ENCODE measurements around the gene CRYGB. TPM values are rescaled to one million over a fixed set of nuclear protein-coding genes. Genes with fewer than 3 reads are reported as not detected.

CRYGB gene
- total and polyA plus RNA-seq, 2 experiments from 2014 or later = not detected

- 55 to 56% methylated on average over 11 of the region's 11 CpGs for WGBS, 2 experiments (ENCODE audit: low coverage in 1 of 2, low lambda C conversion rate in 2 of 2, missing lambda C conversion rate in 2 of 2)
- Histone ChIP-seq H2AFZ (no peak overlapping the region), H3K9me3 (ENCODE audit: low read depth) (no peaks in the 10 kb centered on the region), H3K4me3 (no peak overlapping the region), H3K79me2 (ENCODE audit: insufficient read depth) (no peaks in the 10 kb centered on the region), H3K9me2 (ENCODE audit: insufficient read depth) (no peaks in the 10 kb centered on the region), H3K27me3 (replicated peaks; ENCODE audit: insufficient read depth) (no peaks in the 10 kb centered on the region), H3K9ac (no peak overlapping the region), H3K4me2 (ENCODE audit: unreplicated experiment) (no peak overlapping the region), H3K36me3 (ENCODE audit: low read depth) (no peaks in the 10 kb centered on the region), H4K20me1 (ENCODE audit: insufficient read depth) (no peaks in the 10 kb centered on the region), H3K4me1 (ENCODE audit: insufficient read depth) (no peaks in the 10 kb centered on the region), H3F3A (ENCODE audit: insufficient read depth) (no peaks in the 10 kb centered on the region), H3K27ac (no peak overlapping the region)
- no peak for TF ChIP-seq EZH2phosphoT487 (IDR thresholded peaks at IDR 0.05; ENCODE audit: insufficient read depth, low read depth)
- no peak for TF ChIP-seq EZH2 (IDR thresholded peaks at IDR 0.05; ENCODE audit: insufficient read depth, poor library complexity, severe bottlenecking)
- DNase-seq = no peak
- in situ Hi-C loops (cut with MboI) = no loop called here
Measured at GRCh38 chr2:208135794-208136715, 9.9 kb downstream of the CRYGB start.

- H3K9ac ChIP-seq = no peak overlapping the region
- no peak for DNase-seq
- in situ Hi-C loops (cut with MboI) = no loop called here
Measured at GRCh38 chr2:208134928-208135586, 10.9 kb downstream of the CRYGB start.

GRCh38 chr2:208130712-208131110, 15.2 kb downstream of the CRYGB start:
- Histone ChIP-seq H3K27me3 (replicated peaks; ENCODE audit: insufficient read depth) (peaks cover 9% of the 10 kb centered on the region), H3K4me3 (no peak overlapping the region), H3K4me1 (ENCODE audit: insufficient read depth) (no peaks in the 10 kb centered on the region), H3K9ac (no peak overlapping the region), H3F3A (ENCODE audit: insufficient read depth) (no peaks in the 10 kb centered on the region), H4K20me1 (ENCODE audit: insufficient read depth) (no peaks in the 10 kb centered on the region), H3K9me2 (ENCODE audit: insufficient read depth) (no peaks in the 10 kb centered on the region), H3K4me2 (ENCODE audit: unreplicated experiment) (no peak overlapping the region), H2AFZ (no peak overlapping the region), H3K9me3 (ENCODE audit: low read depth) (no peaks in the 10 kb centered on the region), H3K79me2 (ENCODE audit: insufficient read depth) (no peaks in the 10 kb centered on the region), H3K36me3 (ENCODE audit: low read depth) (no peaks in the 10 kb centered on the region), H3K27ac (no peak overlapping the region)
- WGBS, 2 experiments (ENCODE audit: low coverage in 1 of 2, low lambda C conversion rate in 2 of 2, missing lambda C conversion rate in 2 of 2) = 51 to 55% methylated on average over 6 of the region's 6 CpGs
- TF ChIP-seq EZH2phosphoT487 (IDR thresholded peaks at IDR 0.05; ENCODE audit: insufficient read depth, low read depth) = no peak
- TF ChIP-seq EZH2 (IDR thresholded peaks at IDR 0.05; ENCODE audit: insufficient read depth, poor library complexity, severe bottlenecking) = no peak
- in situ Hi-C loops (cut with MboI) = no loop called here
- DNase-seq = no peak

More at GRCh38 chr2:208134928-208135586, 10.9 kb downstream of the CRYGB start:
- Histone ChIP-seq H3K4me3 (no peak overlapping the region), H3K27me3 (replicated peaks; ENCODE audit: insufficient read depth) (no peaks in the 10 kb centered on the region), H3K79me2 (ENCODE audit: insufficient read depth) (no peaks in the 10 kb centered on the region), H2AFZ (no peak overlapping the region), H3K4me2 (ENCODE audit: unreplicated experiment) (no peak overlapping the region), H3K9me3 (ENCODE audit: low read depth) (no peaks in the 10 kb centered on the region), H3K36me3 (ENCODE audit: low read depth) (no peaks in the 10 kb centered on the region), H4K20me1 (ENCODE audit: insufficient read depth) (no peaks in the 10 kb centered on the region), H3K27ac (no peak overlapping the region), H3K9me2 (ENCODE audit: insufficient read depth) (no peaks in the 10 kb centered on the region), H3K4me1 (ENCODE audit: insufficient read depth) (no peaks in the 10 kb centered on the region), H3F3A (ENCODE audit: insufficient read depth) (no peaks in the 10 kb centered on the region)
- 16 to 27% methylated on average over 8 of the region's 8 CpGs for WGBS, 2 experiments (ENCODE audit: low coverage in 1 of 2, low lambda C conversion rate in 2 of 2, missing lambda C conversion rate in 2 of 2)
- TF ChIP-seq EZH2phosphoT487 (IDR thresholded peaks at IDR 0.05; ENCODE audit: insufficient read depth, low read depth) (no peak), EZH2 (IDR thresholded peaks at IDR 0.05; ENCODE audit: insufficient read depth, poor library complexity, severe bottlenecking) (no peak)

GRCh38 chr2:208129744-208130711, 15.9 kb downstream of the CRYGB start, which contains the start of gene CRYGC:
TSS of gene CRYGC (minus strand) at chr2:208129828. CDS start at chr2:208129792, 36 bp downstream.
- in situ Hi-C loops (cut with MboI) = no loop called here
- Histone ChIP-seq H3K4me2 (ENCODE audit: unreplicated experiment) (no peak within 1 kb of the TSS), H3K9me2 (ENCODE audit: insufficient read depth) (no peaks in the 10 kb centered on the region), H3K79me2 (ENCODE audit: insufficient read depth) (no peaks in the 10 kb centered on the region), H3K27ac (no peak within 1 kb of the TSS), H3K4me3 (no peak within 1 kb of the TSS), H2AFZ (no peak within 1 kb of the TSS), H3F3A (ENCODE audit: insufficient read depth) (no peaks in the 10 kb centered on the region), H3K9me3 (ENCODE audit: low read depth) (no peaks in the 10 kb centered on the region), H3K4me1 (ENCODE audit: insufficient read depth) (no peaks in the 10 kb centered on the region), H3K9ac (no peak within 1 kb of the TSS), H3K36me3 (ENCODE audit: low read depth) (no peaks in the 10 kb centered on the region), H3K27me3 (replicated peaks; ENCODE audit: insufficient read depth) (peaks cover 16% of the 10 kb centered on the region), H4K20me1 (ENCODE audit: insufficient read depth) (no peaks in the 10 kb centered on the region)
- no peak for TF ChIP-seq EZH2 (IDR thresholded peaks at IDR 0.05; ENCODE audit: insufficient read depth, poor library complexity, severe bottlenecking)
- TF ChIP-seq EZH2phosphoT487 (IDR thresholded peaks at IDR 0.05; ENCODE audit: insufficient read depth, low read depth) = no peak
- no peak for DNase-seq
- WGBS, 2 experiments (ENCODE audit: low coverage in 1 of 2, low lambda C conversion rate in 2 of 2, missing lambda C conversion rate in 2 of 2) = 63 to 68% methylated on average over 19 of the region's 19 CpGs
